HG03103 (cell line): ENCODE data around the gene BAIAP3.
"Not testable (repeated sequence)": the region's sequence is repeated elsewhere in the genome, so short reads cannot be mapped to it uniquely, and the experiment has no call there.

Experiments
- ATAC-seq: cut with Tn5 transposase; IDR thresholded peaks from one replicate; pipeline ENCODE4 v1.9.1; 2021; ENCODE audit warnings: low read depth; ENCODE audit not compliant: unreplicated experiment

BAIAP3 gene, protein sequence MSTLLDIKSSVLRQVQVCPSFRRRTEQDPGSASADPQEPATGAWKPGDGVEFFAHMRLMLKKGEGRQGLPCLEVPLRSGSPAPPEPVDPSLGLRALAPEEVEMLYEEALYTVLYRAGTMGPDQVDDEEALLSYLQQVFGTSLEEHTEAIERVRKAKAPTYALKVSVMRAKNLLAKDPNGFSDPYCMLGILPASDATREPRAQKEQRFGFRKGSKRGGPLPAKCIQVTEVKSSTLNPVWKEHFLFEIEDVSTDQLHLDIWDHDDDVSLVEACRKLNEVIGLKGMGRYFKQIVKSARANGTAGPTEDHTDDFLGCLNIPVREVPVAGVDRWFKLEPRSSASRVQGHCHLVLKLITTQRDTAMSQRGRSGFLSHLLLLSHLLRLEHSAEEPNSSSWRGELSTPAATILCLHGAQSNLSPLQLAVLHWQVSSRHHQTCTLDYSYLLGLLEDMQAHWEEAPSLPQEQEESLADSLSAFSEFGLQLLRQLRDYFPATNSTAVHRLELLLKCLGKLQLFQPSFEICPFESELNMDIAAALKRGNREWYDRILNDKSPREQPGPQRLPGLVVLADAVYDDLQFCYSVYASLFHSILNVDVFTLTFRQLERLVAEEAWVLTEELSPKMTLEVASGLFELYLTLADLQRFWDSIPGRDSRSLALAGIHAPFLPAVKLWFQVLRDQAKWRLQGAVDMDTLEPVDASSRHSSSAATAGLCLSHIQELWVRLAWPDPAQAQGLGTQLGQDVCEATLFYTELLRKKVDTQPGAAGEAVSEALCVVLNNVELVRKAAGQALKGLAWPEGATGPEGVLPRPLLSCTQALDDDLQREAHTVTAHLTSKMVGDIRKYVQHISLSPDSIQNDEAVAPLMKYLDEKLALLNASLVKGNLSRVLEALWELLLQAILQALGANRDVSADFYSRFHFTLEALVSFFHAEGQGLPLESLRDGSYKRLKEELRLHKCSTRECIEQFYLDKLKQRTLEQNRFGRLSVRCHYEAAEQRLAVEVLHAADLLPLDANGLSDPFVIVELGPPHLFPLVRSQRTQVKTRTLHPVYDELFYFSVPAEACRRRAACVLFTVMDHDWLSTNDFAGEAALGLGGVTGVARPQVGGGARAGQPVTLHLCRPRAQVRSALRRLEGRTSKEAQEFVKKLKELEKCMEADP

DNA sequence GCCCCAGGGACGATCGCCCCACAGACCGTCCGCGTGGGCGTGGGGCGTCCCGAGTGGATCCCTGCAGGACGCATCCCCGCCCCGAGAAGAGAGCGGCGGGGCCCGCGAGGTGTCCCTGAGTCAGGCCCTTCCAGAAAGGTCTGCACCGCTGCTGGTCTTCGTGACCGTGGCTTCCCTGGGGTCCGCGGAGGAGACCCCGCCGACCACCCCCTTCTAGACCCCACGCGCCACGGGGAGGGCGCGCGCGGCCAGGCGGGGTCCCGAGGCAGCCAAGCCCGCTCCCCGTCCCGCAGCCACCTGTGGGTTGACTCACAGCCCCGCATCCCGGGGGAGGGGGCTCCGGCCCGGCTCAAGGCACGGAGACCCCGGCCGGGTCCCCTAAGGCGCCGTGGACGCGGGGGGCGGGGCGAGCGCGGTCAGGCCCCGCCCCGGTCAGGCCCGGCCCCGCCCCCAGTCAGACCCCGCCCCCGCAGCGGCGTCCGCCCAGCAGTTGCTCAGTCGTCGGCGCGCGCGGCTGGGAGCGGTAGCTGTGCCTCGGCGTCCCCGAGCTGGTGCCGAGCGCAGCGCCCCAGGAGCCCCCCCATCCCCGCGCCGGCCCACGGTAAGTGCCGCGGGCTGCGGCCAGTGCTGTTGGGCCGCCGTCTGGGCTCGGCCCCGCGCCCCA is at the start of gene BAIAP3:
TSS of gene BAIAP3 (plus strand) at position 497 of the 664 bp plus-strand sequence. CDS start 4,905 bp downstream, outside the sequence.
- no peak for ATAC-seq

DNA sequence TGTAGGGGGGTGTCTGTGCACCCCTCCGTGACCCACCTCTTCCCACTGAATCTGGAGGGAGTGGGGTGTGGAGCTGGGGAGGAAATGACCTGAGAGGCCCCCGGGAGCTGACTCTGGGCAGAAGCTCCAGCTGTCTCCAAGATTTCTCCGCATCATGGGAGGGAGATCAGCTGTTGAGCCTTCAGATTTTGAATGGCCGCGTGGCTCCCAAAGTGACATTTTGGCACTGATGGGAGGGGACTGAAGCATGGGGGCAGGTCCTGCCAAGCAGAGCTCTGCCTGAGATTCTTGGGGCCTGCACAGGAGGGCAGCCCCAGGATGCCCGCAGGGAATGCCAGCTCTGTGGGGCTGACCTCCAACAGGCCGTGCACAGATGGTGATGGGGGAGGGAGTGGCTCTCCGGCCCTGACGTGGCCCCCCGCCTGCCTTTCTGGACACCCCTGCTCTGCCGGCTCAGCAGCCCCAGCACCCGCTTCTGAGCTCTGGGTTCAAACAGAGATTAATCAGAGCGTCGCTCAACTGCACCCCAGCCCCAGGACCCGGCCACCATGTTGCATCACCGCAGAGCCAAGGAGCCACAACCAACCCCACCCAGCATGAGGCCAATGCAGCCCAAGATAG is 49.3 kb upstream of the BAIAP3 start:
- no peak for ATAC-seq

DNA sequence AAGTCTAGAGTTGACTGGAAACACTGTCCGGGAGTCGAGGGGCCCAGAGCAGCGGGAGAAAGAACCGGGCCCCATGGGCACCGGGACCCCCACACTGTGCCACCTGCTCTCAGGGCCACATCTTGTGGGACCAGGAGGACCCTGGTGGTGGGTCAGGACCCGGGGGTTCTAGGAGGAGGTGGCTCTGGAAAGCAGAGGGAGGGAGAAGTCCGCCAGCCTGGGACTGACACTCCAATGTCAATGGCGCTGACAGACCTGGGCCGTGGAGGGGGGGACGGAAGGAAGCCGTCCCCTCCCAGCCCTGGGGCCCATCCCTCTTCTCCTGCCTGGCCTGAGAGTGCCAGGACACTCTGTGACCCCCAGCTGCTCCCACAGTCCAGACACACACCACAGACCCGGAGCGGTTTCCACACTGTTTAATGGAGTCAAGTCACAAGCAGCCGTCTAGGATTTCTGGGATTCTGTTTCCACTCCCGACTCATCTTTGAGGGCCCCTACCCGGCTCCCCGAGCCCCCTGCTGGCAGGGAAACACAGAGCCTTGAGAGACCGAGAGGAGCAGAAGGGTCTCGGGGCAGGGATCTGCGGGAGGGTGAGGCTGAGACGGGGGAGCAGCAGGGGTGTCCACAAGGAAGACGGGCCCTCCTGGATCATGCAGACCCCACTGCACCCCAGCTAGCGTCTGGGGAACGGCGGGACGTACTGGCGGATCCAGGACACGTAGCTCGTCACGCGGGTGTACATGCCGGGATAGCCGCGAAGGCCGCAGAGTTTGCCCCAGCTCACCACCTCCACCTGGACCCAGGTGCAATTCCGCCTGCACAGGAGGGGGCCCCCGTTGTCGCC is 47.6 kb upstream of the BAIAP3 start:
- no peak for ATAC-seq

DNA sequence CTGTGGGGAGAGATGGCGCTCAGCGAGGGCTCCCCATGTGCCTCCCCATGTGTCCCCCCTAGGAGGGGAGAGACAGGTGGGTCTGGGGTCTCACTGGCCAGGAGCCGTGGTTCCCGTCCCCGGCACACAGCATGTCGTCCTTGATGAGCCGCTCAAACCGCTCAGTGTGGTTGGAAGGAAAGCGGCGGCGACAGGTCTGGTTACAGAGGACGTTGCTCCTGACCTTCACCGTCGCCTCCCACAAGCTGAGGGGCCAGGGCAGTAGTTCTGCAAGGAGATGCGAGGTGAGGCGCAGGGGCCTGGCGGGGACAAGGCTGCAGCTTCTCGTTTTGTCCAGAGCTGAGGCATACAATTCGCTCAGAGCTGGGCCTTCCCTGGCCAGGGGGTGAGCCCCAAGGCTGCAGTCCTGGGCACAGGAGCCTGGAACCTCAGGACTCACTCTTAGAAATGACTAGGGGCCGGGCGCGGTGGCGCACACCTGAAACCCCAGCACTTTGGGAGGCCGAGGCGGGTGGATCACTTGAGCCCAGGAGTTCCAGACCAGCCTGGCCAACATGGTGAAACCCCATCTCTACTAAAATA is 46.8 kb upstream of the BAIAP3 start:
- no peak for ATAC-seq

DNA sequence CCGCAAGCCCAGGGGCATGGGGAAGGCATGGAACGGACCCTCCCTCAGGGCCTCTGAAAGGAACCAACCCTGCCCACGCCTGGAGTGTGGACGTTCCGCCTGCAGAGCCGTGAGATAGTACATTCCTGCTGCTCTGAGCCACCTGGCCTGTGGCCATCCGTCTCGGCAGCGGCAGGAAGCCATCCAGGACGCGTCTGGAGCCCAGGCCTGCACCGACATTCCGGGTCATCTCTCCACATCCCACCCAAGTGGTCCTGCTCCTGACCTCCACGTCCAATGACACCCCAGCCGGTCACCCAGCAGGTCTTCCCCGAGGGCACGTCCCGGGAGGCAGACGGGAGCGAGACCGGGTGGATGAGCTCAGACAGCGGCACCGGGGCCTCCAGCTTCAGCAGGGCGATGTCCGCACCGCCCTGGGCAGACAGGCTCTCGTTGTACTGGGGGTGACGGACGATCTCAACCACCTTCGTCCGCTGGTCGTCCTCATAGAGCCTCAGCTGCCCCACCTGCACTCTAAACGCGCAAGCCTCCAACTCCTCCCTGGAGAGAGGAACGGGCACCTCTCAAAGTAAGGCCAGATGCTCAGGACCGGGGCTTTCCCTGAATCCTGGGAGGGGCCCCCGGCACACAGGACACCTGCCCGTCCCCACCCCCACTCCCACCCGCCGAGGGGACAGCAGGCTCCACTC is 45.3 kb upstream of the BAIAP3 start:
- no peak for ATAC-seq

DNA sequence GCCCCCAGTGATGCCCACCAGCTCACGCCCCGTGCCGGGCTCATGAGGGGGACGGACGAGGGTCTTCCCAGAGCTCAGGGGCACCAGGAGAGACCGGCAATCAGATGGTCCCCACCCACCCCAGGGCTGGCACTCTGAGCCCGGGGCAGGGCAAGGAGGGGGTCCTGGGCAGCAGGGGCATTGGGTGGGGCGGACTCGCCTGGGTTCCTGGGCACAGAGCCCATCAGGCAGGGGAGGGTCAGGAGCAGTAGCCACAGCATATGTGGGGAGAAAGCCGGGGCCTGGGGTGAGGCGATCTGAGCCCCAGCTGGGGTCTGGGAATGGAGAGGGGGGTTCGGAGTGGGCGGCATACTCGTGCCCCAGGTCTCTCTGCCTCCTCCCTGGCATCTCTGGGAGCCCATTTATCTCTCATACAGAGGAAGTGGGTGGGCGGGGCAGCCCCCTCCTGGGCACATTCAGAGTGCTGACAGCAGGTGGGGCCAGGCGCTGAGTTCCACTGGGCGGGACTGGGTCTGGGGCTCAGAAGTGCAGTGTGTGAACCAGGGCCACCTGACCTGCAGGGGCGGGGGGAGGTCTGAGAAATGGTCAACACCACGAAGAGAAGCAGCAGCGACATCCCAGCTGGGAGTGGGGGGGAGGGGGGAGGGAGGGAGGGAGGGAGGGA is 44.5 kb upstream of the BAIAP3 start:
- ATAC-seq = no peak

DNA sequence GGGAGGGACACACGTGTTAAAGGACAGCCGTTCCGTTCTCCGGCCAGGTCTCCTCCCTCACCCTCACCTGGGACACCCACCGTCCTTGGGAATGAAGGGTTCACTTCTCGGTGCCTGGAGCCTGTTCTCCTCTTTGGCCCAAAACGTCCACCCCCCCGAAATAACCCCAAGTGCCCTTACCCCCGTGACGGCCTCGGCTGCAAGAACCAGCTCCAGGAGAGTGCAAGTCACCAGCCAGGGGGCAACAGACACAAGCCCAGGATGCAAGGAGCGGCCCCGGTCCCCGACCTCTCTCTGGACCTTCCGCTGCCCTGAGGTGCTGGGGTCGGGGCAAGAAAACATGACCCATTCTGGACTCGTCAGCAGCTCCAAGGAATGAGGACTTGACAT is 44.0 kb upstream of the BAIAP3 start:
- no peak for ATAC-seq

DNA sequence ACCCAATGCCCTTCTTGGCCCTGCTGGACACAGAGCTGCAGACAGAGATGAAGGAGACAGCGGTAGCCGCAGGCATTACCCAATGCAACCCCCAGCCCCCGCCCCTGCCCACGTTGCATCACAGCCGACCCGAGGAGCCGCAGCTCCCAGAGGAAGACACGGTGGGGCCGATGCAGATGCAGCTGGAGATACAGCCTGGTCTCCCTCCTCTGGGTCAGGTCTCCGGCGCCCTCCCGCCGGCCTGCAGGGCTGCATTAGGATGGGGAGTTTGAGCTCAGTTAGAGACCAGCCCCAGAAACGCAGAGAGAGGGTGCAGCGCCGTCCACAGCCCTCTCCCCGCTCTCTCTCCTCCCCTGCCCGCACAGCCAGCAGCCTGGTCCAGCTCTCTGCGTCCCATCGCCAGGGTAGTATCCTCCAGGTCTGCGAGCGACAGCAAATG is 43.4 kb upstream of the BAIAP3 start:
- no peak for ATAC-seq

DNA sequence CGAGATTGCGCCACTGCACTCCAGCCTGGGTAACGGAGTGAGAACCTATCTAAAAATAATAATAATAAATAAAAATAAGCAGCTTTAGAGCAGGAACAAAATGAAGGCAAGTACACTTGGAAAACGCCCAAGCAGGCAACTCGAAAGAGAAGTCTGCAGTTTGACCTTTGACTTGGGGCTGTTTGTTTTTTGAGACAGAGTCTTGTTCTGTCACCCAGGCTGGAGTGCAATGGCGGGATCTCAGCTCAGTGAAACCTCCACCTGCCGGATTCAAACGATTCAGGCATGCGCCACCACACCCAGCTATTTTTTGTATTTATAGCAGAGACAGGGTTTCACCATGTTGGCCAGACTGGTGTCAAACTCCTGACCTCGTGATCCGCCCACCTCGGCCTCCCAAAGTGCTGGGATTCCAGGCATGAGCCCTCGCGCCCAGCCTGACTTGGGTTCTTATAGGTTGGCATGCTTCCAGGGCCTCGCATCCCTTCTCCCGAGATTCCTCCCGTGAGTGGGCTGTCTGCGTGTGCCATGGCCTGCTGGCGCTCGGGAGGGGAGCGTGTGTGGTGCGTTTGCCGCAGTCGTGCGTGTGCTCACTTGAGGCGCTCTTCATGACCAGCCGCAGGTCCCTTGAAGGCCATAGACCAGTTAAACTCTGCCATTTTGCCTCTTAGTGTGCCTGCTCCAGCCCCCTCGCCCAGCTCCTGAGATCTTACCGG is 42.4 kb upstream of the BAIAP3 start:
- ATAC-seq = no peak

DNA sequence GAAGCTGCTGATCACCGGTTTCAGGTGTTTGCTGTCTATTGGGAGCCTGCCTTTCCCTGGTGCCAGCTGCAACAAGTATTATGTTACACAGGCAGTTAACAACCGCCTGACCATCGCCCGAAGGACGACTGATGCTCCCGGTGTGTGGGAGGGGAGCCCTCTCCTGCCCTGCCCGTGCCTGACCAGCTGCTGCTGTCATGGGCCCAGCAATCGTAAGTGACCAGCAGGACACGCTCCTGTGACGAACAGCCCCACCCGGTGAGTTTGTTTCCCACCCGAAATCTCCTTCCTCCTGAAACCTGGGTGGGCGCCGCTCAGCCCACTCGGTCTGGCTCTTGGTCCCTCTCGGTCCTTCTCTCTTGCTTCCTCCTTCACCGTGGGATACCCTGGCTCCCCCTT is 41.9 kb upstream of the BAIAP3 start:
- no peak for ATAC-seq

DNA sequence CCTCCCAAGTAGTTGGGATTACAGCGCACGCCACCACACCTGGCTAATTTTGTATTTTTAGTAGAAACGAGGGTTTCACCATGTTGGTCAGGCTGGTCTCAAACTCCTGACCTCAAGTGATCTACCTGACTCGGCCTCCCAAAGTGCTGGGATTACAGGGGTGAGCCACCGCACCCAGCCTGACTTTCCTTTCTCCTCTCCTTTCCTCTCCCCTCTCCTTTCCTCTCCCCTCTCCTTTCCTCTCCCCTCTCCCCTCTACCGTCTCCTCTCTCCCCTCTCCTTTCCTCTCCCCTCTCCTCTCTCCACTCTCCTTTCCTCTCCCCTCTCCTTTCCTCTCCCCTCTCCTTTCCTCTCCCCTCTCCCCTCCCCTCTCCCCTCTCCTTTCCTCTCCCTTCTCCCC is 41.2 kb upstream of the BAIAP3 start:
- ATAC-seq = not testable (repeated sequence)

DNA sequence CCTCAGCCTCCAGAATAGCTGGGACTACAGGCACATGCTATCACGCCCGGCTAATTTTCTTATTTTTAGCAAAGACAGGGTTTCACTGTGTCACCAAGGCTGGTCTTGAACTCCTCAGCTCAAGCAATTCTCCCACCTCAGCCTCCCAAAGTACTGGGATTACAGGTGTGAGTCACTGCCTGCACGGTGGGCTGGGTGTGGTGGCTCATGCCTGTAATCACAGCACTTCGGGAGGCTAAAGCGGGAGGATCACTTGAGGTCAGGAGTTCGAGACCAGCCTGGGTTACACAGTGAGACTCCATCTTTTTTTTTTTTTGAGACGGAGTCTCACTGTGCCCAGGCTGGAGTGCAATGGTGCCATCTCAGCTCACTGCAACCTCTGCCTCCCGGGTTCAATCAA is 40.6 kb upstream of the BAIAP3 start:
- not testable (repeated sequence) for ATAC-seq

DNA sequence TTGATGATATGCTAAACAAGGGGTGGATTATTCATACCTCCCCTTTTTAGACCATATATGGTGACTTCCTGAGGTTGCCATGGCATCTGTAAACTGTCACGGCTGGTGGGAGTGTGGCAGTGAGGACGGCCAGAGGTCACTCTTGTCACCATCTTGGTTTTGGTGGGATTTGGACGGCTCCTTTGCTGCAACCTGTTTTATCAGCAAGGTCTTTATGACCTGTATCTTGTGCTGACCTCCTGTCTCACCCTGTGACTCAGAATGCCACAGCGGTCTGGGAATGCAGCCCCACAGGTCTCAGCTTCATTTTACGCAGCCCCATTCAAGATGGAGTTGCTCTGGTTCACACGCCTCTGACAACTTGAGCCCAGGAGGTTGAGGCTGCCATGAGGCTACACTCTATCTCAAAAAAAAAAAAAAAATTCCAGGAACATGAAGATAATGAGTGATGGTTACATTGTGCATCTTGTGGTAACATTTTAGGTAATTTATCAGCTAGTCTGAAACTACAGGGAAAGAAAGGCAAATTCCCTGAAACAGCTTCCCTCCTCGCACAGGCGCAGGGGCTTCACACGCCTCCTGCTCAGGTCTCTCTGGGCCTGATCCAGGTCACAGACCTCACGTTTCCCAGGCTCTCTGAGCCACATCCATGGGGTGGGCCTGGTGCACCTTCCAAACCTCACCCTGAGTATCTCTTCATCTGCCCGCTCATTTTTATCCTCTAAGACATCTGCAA is 39.4 kb upstream of the BAIAP3 start:
- ATAC-seq = no peak

DNA sequence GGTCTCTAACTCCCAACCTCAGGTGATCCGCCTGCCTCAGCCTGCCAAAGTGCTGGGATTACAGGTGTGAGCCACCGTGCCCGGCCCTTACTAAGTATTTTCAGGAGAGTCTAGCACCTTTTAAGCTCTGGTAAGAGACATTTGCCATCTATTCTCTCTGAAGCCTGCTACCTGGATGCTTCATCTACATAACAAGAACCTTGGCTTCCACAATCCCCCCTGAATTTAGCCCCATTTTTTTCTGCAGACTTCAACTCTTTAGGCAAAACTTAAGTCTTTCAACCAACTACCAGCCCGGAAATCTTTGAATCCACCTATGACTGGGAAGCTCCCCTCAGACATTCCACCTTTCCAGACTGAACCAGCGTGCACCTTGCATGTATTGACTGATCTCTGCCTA is 38.0 kb upstream of the BAIAP3 start:
- no peak for ATAC-seq

DNA sequence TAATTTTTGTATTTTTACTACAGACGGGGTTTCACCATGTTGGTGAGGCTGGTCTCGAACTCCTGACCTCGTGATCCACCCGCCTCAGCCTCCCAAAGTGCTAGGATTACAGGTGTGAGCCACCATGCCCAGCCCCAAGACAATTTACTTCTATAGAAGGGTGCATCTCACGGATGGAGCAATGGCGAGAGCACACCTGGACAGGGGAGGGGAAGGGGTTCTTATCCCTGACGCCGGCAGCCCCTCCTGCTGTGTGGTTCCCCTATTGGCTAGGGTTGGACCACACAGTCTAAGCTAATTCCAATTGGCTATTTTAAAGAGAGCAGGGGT is 36.8 kb upstream of the BAIAP3 start:
- not testable (repeated sequence) for ATAC-seq

DNA sequence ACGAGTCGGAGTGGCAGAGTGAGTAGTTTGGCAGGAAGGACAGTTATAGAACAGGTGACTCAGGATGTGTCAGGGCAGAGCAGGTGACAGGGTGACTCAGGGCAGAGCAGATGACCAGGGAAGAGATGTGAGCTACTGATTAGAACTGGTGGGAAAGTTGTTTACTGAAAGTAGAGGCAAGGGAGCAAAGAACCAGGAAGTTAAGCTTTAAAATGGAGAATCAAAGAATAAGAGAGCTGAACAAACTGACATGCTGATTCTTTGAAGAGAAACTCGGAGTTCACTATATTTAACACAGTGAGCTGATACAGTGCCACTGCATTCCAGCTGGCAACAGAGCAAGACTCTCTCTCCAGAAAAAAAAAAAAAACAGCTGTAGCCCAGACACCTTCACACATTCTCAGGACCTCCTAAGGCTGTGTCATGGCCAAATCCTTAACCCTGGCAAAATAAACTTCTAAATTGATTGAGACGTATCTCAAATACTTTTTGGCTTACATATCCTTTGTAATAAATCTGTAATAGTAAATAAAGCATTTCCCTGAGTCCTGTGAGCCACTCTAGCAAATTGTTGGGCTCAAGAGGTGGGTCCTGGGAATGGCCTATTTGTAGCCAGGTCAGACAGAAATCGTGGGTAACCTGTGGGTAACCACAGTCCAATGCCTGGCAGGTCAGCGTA is 36.3 kb upstream of the BAIAP3 start:
- ATAC-seq = no peak
